ENCODE data around the gene ERBB2. TPM values are rescaled to one million over a fixed set of nuclear protein-coding genes. Genes with fewer than 3 reads are reported as not detected.

The ERBB2 gene
- polyA plus RNA-seq, 3 donors = 0.17 to 0.73 TPM; not detected in 1

DNA sequence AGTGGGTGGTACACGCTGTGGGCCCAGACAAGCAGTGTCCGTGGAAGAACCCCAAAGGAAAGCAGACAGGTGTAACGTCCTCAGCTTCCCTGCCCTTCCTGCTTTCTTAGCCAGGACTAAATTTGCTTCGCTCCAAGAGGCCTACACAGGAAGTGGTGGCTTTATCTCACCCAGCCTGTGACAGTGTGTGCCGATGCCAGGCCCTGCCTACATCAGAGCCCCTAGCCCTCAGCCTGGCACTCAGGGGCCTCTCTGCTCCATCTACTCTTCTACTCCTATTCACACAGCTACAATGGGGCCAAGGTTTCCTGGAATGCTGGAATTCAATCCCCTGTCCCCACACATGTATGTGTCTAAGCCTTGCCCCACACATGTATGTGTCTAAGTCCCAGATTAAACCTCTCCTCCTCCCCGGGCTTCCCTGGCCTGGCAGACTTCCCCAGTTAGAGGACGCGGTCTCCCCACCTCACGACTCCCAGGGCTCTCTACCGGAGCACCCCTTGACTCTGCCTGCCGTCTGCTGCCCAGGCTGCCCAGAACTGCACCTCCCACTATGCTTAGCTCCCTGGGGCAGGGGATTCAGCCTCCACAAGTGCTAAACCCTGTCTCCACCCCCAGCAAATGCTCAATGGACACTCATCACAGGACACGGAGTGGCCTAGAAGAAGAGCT is 20.2 kb upstream of the ERBB2 start:
- DNase-seq = no peak
- Mint-ChIP-seq H3K4me1 (peaks cover 26% of the 10 kb centered on the region), H3K9me3 (peaks cover 0 to 2% (median 0%) of the 10 kb centered on the region in 7 donors), H3K27ac (peak overlapping the region in 3 of 7 donors; percentile 32 to 73 (median 69)), H3K27me3 (ENCODE audit: low read depth in 3 of 3) (peaks cover 0 to 7% (median 0%) of the 10 kb centered on the region in 3 donors), H3K36me3 (peaks cover 47% of the 10 kb centered on the region in 2 donors), H3K4me3 (no peak overlapping the region)
- no peak overlapping the region for H2AFZ ChIP-seq (ENCODE audit: insufficient read depth, low read depth, low read length, poor library complexity, severe bottlenecking)
- H3K4me3 ChIP-seq (replicated peaks in 1 of 3; ENCODE audit: low read depth in 2 of 3, low read length in 3 of 3) = no peak overlapping the region
- H3K27me3 ChIP-seq (ENCODE audit: control insufficient read depth in 2 of 2, insufficient read depth in 2 of 2, low read length in 2 of 2) = no peaks in the 10 kb centered on the region
- intact Hi-C loops (cut with micrococcal nuclease) = no loop called here
- H3K27ac ChIP-seq (ENCODE audit: low read depth in 1 of 2, low read length in 2 of 2) = no peak overlapping the region
- no peaks in the 10 kb centered on the region for H3K79me2 ChIP-seq (ENCODE audit: insufficient read depth, low read length)
- no peak overlapping the region for H3K9ac ChIP-seq (ENCODE audit: insufficient read depth, low read length, poor library complexity, severe bottlenecking)
- WGBS (ENCODE audit: insufficient coverage) = 33% methylated on average over 11 of the region's 12 CpGs
- no peaks in the 10 kb centered on the region for H4K20me1 ChIP-seq (ENCODE audit: insufficient read depth, low read length)
- TF ChIP-seq, protein P1, sequence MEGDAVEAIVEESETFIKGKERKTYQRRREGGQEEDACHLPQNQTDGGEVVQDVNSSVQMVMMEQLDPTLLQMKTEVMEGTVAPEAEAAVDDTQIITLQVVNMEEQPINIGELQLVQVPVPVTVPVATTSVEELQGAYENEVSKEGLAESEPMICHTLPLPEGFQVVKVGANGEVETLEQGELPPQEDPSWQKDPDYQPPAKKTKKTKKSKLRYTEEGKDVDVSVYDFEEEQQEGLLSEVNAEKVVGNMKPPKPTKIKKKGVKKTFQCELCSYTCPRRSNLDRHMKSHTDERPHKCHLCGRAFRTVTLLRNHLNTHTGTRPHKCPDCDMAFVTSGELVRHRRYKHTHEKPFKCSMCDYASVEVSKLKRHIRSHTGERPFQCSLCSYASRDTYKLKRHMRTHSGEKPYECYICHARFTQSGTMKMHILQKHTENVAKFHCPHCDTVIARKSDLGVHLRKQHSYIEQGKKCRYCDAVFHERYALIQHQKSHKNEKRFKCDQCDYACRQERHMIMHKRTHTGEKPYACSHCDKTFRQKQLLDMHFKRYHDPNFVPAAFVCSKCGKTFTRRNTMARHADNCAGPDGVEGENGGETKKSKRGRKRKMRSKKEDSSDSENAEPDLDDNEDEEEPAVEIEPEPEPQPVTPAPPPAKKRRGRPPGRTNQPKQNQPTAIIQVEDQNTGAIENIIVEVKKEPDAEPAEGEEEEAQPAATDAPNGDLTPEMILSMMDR (IDR thresholded peaks at IDR 0.05) = no peak
- no peaks in the 10 kb centered on the region for H3K9me3 ChIP-seq (replicated peaks in 1 of 2; ENCODE audit: control insufficient read depth in 1 of 2, insufficient read depth in 1 of 2, low read length in 2 of 2)
- H3K36me3 ChIP-seq (replicated peaks in 1 of 2; ENCODE audit: control insufficient read depth in 1 of 2, insufficient read depth in 2 of 2, low read length in 2 of 2) = peaks cover 11% of the 10 kb centered on the region in 2 donors
- no peak overlapping the region for H3K4me2 ChIP-seq (replicated peaks; ENCODE audit: extremely low read depth, low read length, poor library complexity, severe bottlenecking)
- H3K4me1 ChIP-seq (ENCODE audit: control insufficient read depth in 1 of 2, insufficient read depth in 2 of 2, low read length in 2 of 2) = peaks cover 11 to 14% of the 10 kb centered on the region in 2 donors

DNA sequence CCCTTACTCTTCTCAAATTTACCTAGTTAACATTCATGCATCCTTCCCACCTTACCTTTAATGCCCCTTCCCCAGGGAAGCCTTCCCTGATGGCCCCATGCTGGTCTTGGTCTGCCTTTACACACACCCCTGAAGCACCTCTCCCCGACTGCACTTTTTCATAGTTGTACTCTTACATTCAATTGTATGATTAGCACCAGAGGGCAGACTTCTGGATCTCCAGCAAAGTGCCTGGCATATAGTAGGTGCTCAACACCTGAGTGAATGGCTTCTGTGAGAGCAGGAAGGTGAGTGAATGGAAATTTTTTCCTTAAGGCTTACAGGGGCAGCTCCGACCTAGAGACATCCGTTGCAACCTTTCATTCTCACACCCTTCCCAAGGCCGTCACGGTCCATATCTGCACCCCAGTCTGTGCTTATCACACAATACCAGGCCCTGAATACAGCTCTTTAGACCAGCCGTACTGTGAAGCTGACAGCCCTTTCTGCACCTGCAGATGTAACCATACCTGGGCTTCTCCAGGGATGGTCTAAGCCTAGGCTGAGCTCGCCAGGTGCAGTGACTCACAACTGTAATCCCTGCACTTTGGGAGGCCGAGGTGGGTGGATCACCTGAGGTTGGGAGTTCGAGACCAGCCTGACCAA is 16.4 kb upstream of the ERBB2 start:
- H3K4me1 Mint-ChIP-seq = peaks cover 25% of the 10 kb centered on the region

More for the DNA sequence above, 16.4 kb upstream of the ERBB2 start:
- H3K27me3 ChIP-seq (ENCODE audit: control insufficient read depth in 2 of 2, insufficient read depth in 2 of 2, low read length in 2 of 2) = no peaks in the 10 kb centered on the region
- H3K4me3 ChIP-seq (replicated peaks in 1 of 3; ENCODE audit: low read depth in 2 of 3, low read length in 3 of 3) = no peak overlapping the region
- H4K20me1 ChIP-seq (ENCODE audit: insufficient read depth, low read length) = no peaks in the 10 kb centered on the region
- no peak overlapping the region for H2AFZ ChIP-seq (ENCODE audit: insufficient read depth, low read depth, low read length, poor library complexity, severe bottlenecking)
- Mint-ChIP-seq H3K4me3 (no peak overlapping the region), H3K27me3 (ENCODE audit: low read depth in 3 of 3) (peaks cover 0 to 1% (median 0%) of the 10 kb centered on the region in 3 donors), H3K9me3 (peaks cover 0 to 9% (median 1%) of the 10 kb centered on the region in 7 donors), H3K27ac (no peak overlapping the region), H3K36me3 (peaks cover 38 to 48% of the 10 kb centered on the region in 2 donors)
- DNase-seq = no peak
- H3K79me2 ChIP-seq (ENCODE audit: insufficient read depth, low read length) = no peaks in the 10 kb centered on the region
- intact Hi-C loops (cut with micrococcal nuclease) = no loop called here
- no peak overlapping the region for H3K4me2 ChIP-seq (replicated peaks; ENCODE audit: extremely low read depth, low read length, poor library complexity, severe bottlenecking)
- no peaks in the 10 kb centered on the region for H3K9me3 ChIP-seq (replicated peaks in 1 of 2; ENCODE audit: control insufficient read depth in 1 of 2, insufficient read depth in 1 of 2, low read length in 2 of 2)
- H3K36me3 ChIP-seq (replicated peaks in 1 of 2; ENCODE audit: control insufficient read depth in 1 of 2, insufficient read depth in 2 of 2, low read length in 2 of 2) = peaks cover 11 to 13% of the 10 kb centered on the region in 2 donors
- peaks cover 19 to 21% of the 10 kb centered on the region in 2 donors for H3K4me1 ChIP-seq (ENCODE audit: control insufficient read depth in 1 of 2, insufficient read depth in 2 of 2, low read length in 2 of 2)
- 100% methylated on average over 5 of the region's 9 CpGs for WGBS (ENCODE audit: insufficient coverage)
- TF ChIP-seq, protein P1 (IDR thresholded peaks at IDR 0.05) = no peak
- H3K27ac ChIP-seq (ENCODE audit: low read depth in 1 of 2, low read length in 2 of 2) = no peak overlapping the region
- H3K9ac ChIP-seq (ENCODE audit: insufficient read depth, low read length, poor library complexity, severe bottlenecking) = no peak overlapping the region

All from CD14-positive monocyte (primary cell).